HG03064 (cell line): Measurements from ENCODE around the gene DFFB.
"Not testable (repeated sequence)": the region's sequence is repeated elsewhere in the genome, so short reads cannot be mapped to it uniquely, and the experiment has no call there.

ENCODE experiments used
- ATAC-seq: cut with Tn5 transposase; IDR thresholded peaks from one replicate; pipeline ENCODE4 v1.9.1; 2021; ENCODE audit warnings: low read depth; ENCODE audit not compliant: unreplicated experiment

DFFB gene

DNA sequence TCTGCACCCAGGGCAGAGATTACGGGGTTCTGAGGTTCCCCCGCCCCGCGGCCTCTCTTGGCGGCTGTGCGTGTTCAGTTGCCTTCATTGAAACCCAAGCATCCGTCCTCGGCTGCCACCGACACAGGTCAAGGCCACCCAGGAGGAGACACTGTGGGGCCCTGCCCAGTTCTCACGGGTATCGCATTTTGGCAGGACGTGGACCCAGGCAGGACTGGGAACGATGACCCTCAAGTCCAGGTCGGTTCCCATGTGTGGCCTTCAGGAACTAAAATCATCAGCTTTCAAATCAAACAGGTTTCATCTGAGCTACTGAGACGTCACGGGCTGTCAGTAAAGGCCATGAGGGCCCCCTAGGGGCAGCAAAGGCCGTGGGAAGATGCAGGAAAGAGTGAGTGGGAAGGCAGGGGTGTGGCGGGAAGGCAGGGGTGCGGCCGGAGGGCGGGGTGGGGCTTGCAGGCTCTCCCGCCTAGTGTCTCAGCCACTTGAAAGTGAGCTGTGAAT is 49.8 kb downstream of the DFFB start:
- ATAC-seq: no peak

DNA sequence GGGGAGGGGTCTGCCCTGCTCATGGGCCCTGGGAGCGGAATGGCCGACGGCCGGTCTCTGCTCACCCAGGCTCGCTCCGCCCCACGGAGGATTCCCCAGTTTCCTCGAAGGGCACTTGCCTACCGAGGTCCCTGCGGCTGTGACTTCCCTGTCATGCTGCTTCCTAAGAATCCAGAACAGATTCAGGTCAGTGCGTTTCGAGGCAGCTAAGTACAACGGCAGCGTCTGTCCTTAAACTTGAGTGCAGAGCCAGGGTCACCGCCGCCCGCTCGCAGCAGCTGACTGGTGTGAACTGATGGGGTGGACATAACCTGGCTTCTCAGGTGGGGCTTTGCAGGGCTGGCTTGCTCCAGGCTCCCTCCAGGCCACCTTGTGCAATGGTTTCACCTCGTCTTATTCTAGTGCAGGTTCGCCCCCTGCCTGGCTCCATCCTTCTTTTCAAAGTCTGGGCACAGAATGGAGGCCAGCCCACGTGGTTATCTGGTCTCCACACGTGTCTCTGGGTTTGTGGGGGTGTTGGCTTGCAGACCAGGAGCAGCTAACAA is 50.4 kb downstream of the DFFB start:
- ATAC-seq: no peak

- ATAC-seq: no peak
Measured at GRCh38 chr1:3908886-3909517, 51.7 kb downstream of the DFFB start.

DNA sequence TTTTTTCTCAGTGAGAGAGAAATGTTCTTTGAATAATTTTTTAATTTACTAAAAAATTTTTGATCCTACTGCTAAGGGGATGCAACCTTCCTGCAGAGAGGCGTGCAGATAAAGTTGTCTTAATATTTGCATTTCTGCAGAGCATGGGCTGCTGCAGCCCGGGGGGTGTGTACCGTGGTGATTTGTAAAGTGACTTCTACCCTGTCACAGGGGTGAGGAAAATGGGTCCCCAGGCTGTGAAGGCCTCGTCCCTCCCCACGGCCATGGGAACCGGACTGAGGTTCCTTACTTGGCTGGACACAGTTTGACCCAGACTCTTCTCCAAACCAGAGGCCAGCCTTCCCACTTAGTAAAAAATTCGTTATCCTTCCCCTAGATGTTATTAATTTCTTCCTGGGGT is 52.3 kb downstream of the DFFB start:
- ATAC-seq: no peak

- no peak for ATAC-seq
Measured at GRCh38 chr1:3910049-3910731, 52.9 kb downstream of the DFFB start.

DNA sequence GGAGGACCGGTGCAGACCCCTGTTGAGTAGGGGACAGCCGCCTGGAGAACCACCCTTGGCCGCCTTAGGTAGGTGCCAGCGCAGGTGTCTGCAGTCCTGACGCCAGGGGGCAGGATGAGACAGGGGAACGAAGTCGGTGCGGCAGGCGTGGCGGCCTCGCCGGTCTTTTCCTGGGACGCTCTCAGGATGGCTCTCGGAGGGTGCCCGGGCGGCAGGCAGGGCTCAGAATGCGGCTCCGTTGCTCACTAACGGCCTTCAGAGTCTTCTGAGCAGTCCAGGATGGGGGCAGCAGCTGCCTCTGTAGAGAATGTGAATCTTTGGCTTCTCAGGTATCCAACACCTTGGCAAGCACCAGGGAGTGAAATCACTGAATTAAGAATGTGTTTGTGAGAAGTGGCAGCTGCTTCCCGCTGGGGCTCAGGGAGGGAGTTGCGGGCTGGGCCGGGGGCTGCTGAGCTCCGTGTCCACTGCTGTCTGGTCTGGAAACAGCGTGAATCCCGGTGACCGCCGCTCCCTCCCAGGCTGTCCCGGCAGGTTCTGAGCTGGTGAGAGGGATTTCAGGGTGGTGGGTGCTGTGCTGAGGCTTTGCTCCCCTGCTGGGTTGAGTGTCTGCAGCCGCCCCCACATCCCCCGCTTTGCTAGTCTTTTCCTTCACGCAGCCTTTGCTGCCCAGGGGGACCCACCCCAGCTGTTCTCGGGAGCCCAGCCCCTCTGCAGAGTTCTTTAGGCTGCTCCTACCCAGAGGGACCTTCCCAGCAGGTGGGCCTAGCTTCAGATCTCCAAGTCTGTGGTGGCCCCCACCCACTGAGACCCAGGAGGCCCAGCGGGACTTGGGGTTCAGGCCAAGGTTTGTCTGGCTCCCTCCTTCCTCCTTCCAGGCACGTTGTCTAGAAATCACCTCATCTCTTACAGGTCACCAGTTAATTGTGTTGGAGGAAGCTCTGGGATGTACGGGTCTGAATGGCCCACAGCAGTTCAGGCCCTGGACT is 53.9 kb downstream of the DFFB start:
- no peak for ATAC-seq

DNA sequence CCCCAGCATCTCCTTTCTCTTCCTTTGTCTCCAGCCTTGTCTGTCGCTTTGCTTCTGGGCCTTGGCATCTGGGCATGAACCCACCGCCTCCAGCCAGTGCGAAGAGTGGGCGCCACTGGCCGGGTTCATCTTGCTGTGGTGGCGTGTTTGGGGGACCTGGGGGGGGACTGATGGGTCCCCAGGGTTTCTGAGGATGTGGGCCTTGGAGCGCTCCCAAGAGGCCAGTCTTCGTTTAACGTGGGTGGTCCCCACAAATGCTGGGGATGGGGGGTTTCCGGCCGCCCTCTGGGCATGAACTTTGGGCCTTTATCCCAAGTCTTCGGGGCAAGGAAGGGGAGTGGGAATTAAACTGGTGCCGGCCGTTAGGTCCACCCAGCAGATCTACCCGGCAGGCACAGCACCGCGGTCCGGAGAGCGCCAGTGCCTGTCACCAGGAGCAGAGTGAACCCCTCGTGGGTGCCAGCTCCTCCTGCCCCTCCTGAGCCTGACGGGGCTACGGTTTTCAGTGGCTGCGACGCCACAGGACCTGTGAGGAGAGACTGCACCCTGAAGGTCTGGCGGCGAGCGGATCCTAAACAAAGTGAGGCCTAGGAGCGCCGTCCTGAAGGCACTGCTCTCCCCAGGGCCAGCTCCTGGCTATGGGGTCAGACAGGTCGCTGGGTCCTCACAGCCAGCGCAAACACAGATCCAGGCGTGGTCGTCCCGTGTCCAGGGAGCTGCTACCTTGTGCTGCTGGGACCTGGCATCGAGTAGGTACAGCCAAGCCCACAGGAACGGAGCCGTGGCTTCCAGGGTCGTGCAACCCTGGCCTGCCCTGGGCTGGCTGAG is 54.9 kb downstream of the DFFB start:
- ATAC-seq: no peak

DNA sequence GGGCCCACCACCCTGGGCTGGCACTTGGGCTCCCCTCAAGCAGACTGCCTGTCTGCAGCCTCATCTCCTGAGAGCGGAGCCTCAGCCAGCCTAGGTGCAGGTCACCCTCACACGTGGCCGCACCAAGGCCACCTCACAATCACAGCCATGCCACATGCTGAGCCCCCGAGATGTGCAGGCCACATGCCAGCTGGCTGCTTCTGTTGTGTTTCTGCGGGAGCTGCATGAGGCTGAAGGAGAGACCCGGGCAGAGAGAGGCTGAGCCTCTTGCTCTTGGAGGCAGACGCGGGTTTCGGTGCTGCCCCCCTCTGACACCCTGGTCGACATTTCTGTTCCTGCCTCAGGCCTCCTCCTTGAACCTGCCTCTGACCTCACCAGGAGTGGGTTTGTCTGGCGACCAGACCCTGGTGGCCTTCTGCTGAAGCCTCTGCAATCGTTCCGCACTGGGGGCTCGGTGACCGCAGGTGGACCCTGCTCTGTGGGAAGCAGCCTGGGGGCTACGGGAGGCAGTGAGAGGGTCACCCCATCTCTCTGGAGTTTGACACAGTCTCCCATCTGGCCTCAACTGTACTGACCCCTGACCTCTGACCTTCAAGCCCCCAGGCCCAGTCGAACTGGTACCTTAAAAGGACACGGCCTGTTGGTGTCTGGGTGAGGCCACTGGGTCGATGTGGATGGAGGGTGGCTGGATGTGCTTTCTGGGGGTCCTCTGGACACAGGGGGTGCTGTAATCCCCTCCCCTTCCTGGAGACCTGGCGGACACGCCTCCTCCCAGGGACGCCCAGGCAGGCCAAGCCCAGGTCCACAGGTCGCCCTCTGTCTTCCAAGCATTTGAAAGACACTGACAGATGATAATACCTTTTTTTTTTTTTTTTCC is 55.8 kb downstream of the DFFB start:
- ATAC-seq: no peak

- no peak for ATAC-seq
Measured at GRCh38 chr1:3914331-3914851, 57.1 kb downstream of the DFFB start.

DNA sequence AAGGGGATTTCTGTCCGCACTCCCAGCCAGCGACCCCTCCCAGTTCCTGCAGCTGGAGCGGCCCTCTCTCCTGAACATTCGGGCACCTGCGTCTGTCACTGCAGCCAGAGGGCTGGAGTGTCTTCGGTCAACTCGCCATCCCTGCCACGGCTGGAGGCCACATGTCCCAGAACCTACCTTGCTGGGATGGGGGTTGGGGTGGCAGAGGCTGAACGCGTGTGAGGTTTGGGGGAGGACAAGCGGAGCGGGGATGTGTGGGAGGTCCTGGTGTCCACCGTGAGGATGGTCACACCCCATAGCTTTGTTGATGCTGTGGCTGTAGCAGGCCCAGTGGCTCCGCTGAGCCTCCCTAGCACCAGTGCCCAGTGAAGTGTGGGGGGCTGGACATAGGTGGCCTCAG is 57.6 kb downstream of the DFFB start:
- no peak for ATAC-seq

DNA sequence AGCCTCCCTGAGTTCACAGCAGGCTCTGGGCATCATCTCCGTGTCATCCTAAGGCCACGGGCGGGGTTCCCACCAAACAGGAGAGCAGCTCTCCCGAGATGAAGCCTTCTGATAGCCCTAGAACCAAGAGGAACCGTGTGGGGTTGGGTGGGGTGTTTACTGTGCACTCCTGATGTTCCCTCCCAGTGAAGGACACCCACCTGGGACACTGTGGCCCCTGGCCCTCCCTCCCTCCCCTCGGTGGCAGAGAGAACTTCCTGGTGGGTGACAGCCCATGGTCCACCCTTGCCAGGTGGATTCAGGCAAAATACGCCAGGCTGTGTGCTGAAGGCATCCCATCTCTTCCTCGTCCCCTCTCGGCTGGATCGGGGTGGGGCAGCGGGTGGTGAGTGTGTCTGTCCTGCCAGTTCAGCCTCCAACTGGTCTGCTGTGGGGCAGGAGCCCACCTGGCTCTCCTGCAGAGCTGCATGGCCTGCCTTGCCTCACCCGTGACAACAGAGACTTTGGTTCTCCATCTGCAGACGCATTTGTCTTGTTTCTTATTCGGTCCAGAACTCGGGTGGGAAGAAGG is 58.4 kb downstream of the DFFB start:
- no peak for ATAC-seq

DNA sequence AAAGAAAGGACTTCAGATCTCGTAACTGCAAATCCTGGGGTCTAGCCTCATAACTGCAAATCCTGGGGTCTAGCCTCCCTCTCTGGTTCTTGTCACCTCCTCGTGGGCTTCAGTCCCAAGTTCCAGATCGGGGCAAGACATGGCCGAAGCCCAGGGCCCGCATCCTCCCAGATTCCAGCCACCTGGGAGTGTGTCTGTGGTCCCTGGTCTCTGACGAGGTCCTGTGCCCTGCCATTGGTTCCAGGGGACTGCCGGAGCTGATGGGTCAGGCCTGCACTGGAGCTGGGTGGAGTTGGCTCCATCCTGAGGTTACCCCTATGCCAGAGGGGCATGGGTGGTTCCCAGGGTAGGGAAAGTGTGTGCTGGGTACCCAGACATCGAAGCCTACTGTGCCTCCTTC is 60.5 kb downstream of the DFFB start:
- ATAC-seq: no peak

- not testable (repeated sequence) for ATAC-seq
Measured at GRCh38 chr1:3918359-3918758, 61.1 kb downstream of the DFFB start.

DNA sequence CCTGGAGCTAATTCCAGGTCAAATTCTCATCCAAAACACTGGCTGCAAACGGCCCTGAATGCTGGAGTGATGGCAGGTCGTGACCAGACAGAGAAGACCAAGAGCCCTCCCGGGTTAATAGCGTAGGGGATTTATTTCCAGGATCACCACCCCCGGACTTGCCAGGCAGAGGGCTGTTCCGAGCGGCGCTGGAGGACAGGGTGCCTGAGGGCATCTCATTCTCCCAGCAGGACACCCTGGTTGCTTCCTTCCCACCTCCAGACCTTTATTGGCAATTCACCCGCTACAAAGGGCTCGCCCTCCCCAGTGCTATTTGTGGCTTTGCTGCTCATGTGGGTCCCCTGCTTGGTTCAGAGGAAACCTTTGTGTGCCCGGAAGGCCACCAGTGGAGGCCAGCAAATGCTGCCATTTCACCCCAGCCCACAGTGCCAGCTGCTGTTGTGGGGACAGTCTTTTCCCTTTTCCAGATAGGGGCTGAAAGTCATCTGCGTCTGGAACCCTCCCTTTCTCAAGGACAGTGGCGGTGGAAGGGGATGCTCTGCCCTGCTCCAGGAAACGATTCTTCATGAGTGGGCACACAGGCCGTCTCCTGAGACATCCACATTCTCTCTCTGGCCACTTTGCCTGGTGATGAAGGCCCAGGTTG is 61.8 kb downstream of the DFFB start:
- no peak for ATAC-seq

- ATAC-seq: no peak
Measured at GRCh38 chr1:3919706-3920105, 62.4 kb downstream of the DFFB start.

DNA sequence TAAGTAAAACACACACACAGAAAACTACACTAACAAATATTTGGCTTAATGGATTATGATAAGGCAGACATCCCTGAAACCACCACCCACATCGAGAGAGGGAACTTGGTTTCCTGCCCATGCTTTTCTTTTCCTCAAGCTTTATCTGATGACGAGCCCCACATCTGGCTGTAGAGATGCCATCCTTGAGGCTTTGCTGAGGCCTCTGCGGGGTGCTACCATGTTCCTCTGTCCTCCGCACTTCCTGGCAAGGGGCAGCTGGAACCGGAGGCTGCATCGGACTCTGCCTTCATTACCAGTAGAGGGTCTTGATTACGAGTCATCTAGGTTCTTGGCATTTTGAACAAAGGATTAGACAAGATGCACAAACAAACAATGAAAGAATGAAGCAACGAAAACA is 64.5 kb downstream of the DFFB start:
- no peak for ATAC-seq

DNA sequence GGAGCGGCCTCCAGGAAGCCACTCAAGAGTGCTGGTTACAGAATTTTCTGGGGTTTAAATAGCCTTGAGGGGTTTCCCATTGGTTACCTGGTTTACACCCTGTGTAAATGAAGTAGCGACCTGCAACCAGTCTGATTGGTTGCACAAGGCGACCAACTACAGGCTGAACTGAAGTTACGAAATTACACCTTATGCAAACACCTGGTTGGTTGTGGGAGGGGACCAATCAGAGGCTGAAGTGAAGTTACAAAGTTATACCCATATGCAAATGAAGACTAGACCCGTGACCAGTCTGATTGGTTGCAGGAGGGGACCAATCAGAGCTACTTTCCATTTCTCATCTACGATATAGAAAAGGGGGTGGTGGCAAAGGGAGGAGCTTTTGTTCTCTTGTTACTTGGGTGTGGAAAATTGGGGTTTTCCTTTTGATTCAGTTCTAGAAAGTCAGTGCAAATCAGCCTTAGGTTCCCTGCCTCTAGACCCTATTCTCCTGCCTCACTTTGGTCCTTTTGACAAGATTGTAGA is 65.0 kb downstream of the DFFB start:
- no peak for ATAC-seq

DNA sequence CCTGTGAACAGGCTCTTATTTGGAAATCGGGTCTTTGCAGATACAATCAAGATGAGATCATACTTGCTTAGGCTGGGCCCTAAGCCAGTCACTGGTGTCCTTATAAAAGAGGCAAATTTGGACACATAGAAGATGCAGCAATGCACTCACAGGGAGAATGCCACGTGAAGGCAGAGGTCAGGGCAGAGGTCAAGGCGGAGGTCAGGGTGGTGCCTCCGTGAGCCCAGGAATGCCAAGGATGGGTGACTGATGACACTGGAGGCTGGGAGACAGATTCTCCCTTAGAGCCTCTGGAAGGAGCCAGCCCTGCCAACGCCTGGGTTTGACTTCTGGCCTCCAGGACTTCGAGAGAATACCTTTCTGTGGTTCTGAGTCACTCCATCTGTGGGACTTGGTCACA is 65.6 kb downstream of the DFFB start:
- ATAC-seq: no peak
